OCI-LY1 (cell line): ENCODE data around the gene XPO5.

Source experiments
- EZH2 ChIP-seq: fragments of 200-600 bp; sonication (generic), shearing (Covaris generic); IDR thresholded peaks from 2 replicates; pipeline ENCODE4 v1.8.0; 2017; ENCODE audit warnings: borderline replicate concordance, mixed run types, mild to moderate bottlenecking, antibody characterized with exemption, low read length, moderate library complexity, mixed read lengths
- TF ChIP-seq, protein P1 (sequence below): fragments of 200-600 bp; sonication (generic), shearing (Covaris generic); IDR thresholded peaks from 2 replicates; pipeline ENCODE4 v1.5.1; 2017; ENCODE audit warnings: mild to moderate bottlenecking, antibody characterized with exemption, low read length, moderate library complexity, mixed read lengths

DNA sequence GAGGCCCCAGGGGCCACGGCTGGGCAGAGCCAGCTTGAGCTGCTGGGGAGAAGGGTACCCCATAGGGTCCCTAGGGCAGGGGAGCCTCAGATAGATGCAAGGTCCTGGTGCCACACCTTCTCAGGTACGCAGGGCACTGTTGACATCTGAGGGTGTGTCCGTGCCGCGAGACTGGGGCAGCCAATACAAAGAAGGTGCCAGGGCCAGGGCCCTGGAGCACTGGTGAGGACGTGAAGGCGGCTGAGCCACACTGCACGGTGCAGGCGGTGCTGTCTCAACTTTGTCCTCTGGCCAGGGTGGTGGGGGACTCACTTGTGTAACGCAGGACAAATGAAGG is 65.0 kb downstream of the XPO5 start:
- TF ChIP-seq, protein P1, sequence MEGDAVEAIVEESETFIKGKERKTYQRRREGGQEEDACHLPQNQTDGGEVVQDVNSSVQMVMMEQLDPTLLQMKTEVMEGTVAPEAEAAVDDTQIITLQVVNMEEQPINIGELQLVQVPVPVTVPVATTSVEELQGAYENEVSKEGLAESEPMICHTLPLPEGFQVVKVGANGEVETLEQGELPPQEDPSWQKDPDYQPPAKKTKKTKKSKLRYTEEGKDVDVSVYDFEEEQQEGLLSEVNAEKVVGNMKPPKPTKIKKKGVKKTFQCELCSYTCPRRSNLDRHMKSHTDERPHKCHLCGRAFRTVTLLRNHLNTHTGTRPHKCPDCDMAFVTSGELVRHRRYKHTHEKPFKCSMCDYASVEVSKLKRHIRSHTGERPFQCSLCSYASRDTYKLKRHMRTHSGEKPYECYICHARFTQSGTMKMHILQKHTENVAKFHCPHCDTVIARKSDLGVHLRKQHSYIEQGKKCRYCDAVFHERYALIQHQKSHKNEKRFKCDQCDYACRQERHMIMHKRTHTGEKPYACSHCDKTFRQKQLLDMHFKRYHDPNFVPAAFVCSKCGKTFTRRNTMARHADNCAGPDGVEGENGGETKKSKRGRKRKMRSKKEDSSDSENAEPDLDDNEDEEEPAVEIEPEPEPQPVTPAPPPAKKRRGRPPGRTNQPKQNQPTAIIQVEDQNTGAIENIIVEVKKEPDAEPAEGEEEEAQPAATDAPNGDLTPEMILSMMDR: no peak
- TF ChIP-seq EZH2: no peak
